ENCODE data around the gene M1AP. TPM values are rescaled to one million over a fixed set of nuclear protein-coding genes. Genes with fewer than 3 reads are reported as not detected.
A peak's percentile ranks its signal among the peaks of the same experiment; 100 is the strongest.

M1AP gene
- total and polyA plus RNA-seq, 9 of the 15 experiments (the other 6 are each of a cell fraction or from before 2014, with no cell fraction given) = 0.06 to 0.33 (median 0.11) TPM; not detected in 4

- TF ChIP-seq REST (IDR thresholded peaks at IDR 0.05; ENCODE audit: borderline replicate concordance) (peak; percentile 27; the same call in 1 of the 2 replicates), REST (CRISPR knock-in tag; IDR thresholded peaks at IDR 0.05; ENCODE audit: low read depth) (no peak), ADNP (tag; IDR thresholded peaks at IDR 0.05) (no peak), JUND (IDR thresholded peaks at IDR 0.05; ENCODE audit: borderline replicate concordance, low read depth, low read length) (peak; percentile 27; the same call in 1 of the 2 replicates), JUND (tag; IDR thresholded peaks at IDR 0.05; ENCODE audit: borderline replicate concordance, low read depth, low read length) (no peak; the same call in 2 of the 3 replicates), THAP7 (CRISPR knock-in tag; IDR thresholded peaks at IDR 0.05) (no peak), POLR2AphosphoS2 (IDR thresholded peaks at IDR 0.05; ENCODE audit: low read length) (no peak)
- TF ChIP-seq, protein P1, sequence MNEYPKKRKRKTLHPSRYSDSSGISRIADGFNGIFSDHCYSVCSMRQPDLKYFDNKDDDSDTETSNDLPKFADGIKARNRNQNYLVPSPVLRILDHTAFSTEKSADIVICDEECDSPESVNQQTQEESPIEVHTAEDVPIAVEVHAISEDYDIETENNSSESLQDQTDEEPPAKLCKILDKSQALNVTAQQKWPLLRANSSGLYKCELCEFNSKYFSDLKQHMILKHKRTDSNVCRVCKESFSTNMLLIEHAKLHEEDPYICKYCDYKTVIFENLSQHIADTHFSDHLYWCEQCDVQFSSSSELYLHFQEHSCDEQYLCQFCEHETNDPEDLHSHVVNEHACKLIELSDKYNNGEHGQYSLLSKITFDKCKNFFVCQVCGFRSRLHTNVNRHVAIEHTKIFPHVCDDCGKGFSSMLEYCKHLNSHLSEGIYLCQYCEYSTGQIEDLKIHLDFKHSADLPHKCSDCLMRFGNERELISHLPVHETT (CRISPR knock-in tag; conservative IDR thresholded peaks at IDR 0.05 in 1 of 2, IDR thresholded peaks at IDR 0.05 in 1 of 2) = no peak
- TF ChIP-seq, protein P2, sequence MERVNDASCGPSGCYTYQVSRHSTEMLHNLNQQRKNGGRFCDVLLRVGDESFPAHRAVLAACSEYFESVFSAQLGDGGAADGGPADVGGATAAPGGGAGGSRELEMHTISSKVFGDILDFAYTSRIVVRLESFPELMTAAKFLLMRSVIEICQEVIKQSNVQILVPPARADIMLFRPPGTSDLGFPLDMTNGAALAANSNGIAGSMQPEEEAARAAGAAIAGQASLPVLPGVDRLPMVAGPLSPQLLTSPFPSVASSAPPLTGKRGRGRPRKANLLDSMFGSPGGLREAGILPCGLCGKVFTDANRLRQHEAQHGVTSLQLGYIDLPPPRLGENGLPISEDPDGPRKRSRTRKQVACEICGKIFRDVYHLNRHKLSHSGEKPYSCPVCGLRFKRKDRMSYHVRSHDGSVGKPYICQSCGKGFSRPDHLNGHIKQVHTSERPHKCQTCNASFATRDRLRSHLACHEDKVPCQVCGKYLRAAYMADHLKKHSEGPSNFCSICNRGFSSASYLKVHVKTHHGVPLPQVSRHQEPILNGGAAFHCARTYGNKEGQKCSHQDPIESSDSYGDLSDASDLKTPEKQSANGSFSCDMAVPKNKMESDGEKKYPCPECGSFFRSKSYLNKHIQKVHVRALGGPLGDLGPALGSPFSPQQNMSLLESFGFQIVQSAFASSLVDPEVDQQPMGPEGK (CRISPR knock-in tag; IDR thresholded peaks at IDR 0.05; ENCODE audit: borderline replicate concordance) = no peak
These were observed 62.5 kb downstream of the M1AP start (continued) for GRCh38 chr2:74585406-74586185.
